KBM-7 (cell line): ENCODE results near the gene SERPINB1.

Source experiments
- DNase-seq: peaks from one replicate; pipeline ENCODE4 v3.0.0-alpha.2; 2015
- in situ Hi-C: fragments of 300-500 bp; cut with MboI; formaldehyde crosslinking; loops from 2 replicates; pipeline ENCODE4 v1.14.3; 2020; ENCODE audit warnings: low sequenced_read_pairs, low pct_unique_long_range_greater_than_20kb, mixed read lengths

SERPINB1 gene

GRCh38 chr6:2852921-2853322, 11.3 kb upstream of the SERPINB1 start:
- DNase-seq, result no peak
- in situ Hi-C loops, result no loop called here

- no peak for DNase-seq
- in situ Hi-C loops, result no loop called here
Measured at GRCh38 chr6:2852514-2852855, 10.8 kb upstream of the SERPINB1 start.

- in situ Hi-C loops, result no loop called here
- no peak for DNase-seq
Measured at GRCh38 chr6:2851727-2852513, 10.3 kb upstream of the SERPINB1 start.

- in situ Hi-C loops, result no loop called here
- DNase-seq, result no peak
Measured at GRCh38 chr6:2850538-2851113, 9.0 kb upstream of the SERPINB1 start.

- DNase-seq, result no peak
Measured at GRCh38 chr6:2848851-2849250, 7.2 kb upstream of the SERPINB1 start.

GRCh38 chr6:2845880-2846208, 4.2 kb upstream of the SERPINB1 start:
- no peak for DNase-seq
- in situ Hi-C loops, result loop anchor here (10.0 kb wide), 1 partner anchor 89 kb away; no protein-coding TSS in a partner anchor

More at GRCh38 chr6:2848851-2849250, 7.2 kb upstream of the SERPINB1 start:
- in situ Hi-C loops, result loop anchor here (10.0 kb wide), 1 partner anchor 86 kb away; no protein-coding TSS in a partner anchor

- DNase-seq, result no peak
- in situ Hi-C loops, result loop anchor here (10.0 kb wide), 1 partner anchor 91 kb away; no protein-coding TSS in a partner anchor
Measured at GRCh38 chr6:2844008-2844407, 2.3 kb upstream of the SERPINB1 start.

GRCh38 chr6:2843138-2843740, 1.6 kb upstream of the SERPINB1 start:
- DNase-seq, result no peak
- in situ Hi-C loops, result loop anchor here (10.0 kb wide), 1 partner anchor 92 kb away; no protein-coding TSS in a partner anchor

- DNase-seq, result no peak
- in situ Hi-C loops, result loop anchor here (10.0 kb wide), 1 partner anchor 93 kb away; no protein-coding TSS in a partner anchor
Measured at GRCh38 chr6:2842139-2842552, 483 bp upstream of the SERPINB1 start.

GRCh38 chr6:2840749-2841061, 958 bp downstream of the SERPINB1 start:
- DNase-seq, result no peak
- in situ Hi-C loops, result loop anchor here (10.0 kb wide), 1 partner anchor 94 kb away; no protein-coding TSS in a partner anchor

GRCh38 chr6:2839982-2840748, 1.5 kb downstream of the SERPINB1 start:
- DNase-seq, result no peak
- in situ Hi-C loops, result loop anchor here (10.0 kb wide), 1 partner anchor 95 kb away; no protein-coding TSS in a partner anchor

GRCh38 chr6:2839195-2839981, 2.3 kb downstream of the SERPINB1 start:
- in situ Hi-C loops, result no loop called here
- DNase-seq, result no peak

- no peak for DNase-seq
- in situ Hi-C loops, result no loop called here
Measured at GRCh38 chr6:2838251-2838650, 3.4 kb downstream of the SERPINB1 start.

GRCh38 chr6:2834262-2834661, 7.4 kb downstream of the SERPINB1 start:
- in situ Hi-C loops, result no loop called here
- no peak for DNase-seq

GRCh38 chr6:2831392-2831791, 10.3 kb downstream of the SERPINB1 start:
- in situ Hi-C loops, result no loop called here

GRCh38 chr6:2830183-2830582, 11.5 kb downstream of the SERPINB1 start:
- in situ Hi-C loops, result no loop called here

More at GRCh38 chr6:2831392-2831791, 10.3 kb downstream of the SERPINB1 start:
- DNase-seq, result no peak

GRCh38 chr6:2829253-2829652, 12.4 kb downstream of the SERPINB1 start:
- DNase-seq, result no peak
- in situ Hi-C loops, result no loop called here

More at GRCh38 chr6:2830183-2830582, 11.5 kb downstream of the SERPINB1 start:
- no peak for DNase-seq

GRCh38 chr6:2828629-2829028, 13.0 kb downstream of the SERPINB1 start:
- in situ Hi-C loops, result no loop called here
- DNase-seq, result no peak

- in situ Hi-C loops, result no loop called here
- no peak for DNase-seq
Measured at GRCh38 chr6:2827142-2827541, 14.5 kb downstream of the SERPINB1 start.
